SHP77 (cell line): ENCODE results near the gene IFITM5.
"Not testable (repeated sequence)": the region's sequence is repeated elsewhere in the genome, so short reads cannot be mapped to it uniquely, and the experiment has no call there.

Experiments
- DNase-seq, 2 experiments: peaks; one replicate each; lab custom pipeline; 2025; lab: John Stamatoyannopoulos, UW

The IFITM5 gene

DNA sequence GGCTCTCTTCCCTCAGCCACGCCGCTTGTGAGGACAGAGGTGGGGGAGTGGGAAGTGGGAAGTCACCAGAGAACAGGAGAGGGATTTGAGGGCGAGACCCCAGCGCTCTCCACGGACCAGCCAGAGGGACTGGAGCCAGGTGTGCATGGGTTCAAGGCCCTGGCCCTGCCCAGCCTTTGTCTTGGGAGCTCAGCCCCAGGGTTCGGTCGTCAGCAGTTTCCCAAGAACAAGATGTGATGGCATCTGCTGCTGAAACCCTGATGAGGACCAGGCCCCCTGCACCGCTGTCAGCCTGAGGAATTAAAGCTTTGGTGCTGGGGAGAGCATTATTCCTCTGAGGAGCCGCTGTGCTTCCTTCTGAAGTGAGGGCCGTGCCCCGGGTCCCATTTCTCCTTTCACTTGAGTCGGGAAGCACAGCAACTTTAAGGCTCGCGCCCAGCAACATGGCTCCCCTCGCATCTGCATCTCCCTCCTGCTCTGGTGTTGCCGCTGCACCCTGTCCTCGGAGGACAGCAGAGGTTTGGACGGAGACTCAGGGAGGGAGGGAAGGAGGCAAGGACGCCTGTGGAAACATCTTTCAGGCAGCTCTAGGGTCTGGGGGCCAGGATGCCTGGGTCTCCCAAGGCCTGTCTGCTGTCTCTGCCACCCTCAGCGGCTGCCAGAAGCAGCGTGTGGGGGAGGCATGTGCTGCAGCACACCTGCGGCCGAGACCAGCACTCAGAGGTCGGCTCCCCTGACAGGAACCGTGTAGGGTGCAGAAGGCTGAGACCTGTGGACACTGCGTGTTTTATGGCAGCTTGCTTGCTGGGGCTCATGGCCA lies 3.8 kb downstream of the IFITM5 start:
- DNase-seq: no peak

DNA sequence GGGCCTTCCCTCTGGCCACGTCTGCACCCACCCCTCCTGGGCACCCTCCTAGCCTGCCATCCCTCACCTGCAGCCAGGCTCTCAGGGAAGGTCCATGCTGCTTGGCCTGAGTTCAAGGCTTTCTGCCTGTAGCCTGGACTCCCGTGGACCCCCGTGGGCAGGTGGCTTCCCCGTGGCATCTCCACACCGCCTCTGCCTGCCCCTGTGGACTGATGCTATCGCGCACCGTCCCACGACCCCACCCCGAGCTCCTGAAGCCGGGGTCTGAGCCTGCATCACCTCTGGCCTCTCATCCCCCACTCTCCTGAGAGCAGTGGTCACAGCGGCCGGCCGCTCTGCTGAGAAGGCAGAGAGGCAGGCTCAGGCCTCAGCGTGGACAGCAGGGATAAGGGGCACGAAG lies 4.5 kb downstream of the IFITM5 start:
- DNase-seq: no peak

GRCh38 chr11:293852-294661 lies 5.3 kb downstream of the IFITM5 start:
- no peak for DNase-seq

DNA sequence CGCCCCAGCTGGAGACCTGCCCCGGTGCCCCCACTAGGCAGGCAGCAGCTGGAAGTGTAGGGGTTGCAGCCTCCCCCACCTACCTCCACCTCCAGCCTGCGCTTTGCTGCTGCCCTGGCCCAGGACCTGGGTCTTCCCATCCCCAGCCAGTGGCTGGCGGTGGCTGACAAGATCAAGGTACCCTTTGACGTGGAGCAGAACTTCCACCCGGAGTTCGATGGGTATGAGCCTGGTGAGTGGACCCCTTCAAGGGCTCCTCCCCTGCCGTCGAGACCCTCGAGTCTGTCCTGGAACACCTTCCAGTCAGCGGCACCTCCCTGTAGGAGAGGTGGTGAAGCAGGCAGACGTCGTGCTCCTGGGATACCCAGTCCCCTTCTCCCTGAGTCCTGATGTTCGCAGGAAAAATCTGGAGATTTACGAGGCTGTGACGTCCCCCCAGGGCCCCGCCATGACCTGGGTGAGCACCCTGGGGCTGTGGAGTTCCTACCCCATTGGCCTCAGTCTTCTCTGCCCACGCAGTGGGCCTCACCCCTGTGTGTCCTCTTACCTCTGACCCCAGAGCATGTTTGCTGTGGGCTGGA lies 6.0 kb downstream of the IFITM5 start:
- no peak for DNase-seq

- no peak for DNase-seq
Observed at GRCh38 chr11:292211-293121, 6.9 kb downstream of the IFITM5 start.

DNA sequence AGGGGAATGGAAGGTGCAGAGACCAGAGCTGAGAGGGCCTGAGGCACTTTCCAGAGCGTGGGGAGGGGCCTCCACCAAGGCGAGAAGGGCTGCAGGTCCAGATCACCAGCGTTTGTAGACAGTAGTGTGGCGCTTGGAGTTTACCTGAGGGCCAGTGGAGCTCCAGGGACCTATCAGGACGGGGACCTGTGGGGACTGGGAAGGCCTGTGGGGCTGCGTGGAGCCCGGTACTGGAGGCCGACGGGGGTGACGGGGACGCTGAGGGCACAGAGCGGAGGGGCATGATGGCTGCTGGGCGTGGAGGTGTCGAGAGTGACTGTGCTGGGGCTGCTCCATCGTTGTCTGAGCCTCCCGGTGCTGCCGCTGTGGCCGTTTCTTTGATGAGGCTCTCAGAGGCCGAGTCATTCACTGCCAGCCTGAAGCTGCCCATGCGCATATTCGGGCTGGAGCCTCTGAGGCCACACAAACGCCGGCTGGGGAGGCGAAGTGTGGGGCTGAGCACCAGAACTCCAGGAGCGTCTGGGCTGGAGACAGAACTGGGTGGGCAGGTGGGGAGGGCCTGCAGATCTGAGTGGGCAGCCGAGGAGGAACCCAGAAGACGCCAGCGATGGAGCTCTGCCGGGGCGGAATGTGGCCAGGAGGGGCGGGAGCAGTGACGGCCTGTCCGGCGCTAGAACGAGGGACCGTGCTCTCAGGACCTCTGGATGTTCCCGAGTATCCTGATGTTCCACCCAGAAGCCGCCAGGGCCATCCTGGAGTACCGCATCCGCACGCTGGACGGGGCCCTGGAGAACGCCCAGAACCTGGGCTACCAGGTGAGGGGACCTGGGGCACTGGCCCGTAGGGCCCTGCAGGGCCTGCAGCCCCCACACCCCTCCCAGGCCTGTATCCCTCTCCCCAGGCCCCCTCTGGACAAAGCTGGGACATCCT lies 7.8 kb downstream of the IFITM5 start:
- DNase-seq: no peak

- no peak for DNase-seq
Observed at GRCh38 chr11:290621-291231, 8.6 kb downstream of the IFITM5 start.

DNA sequence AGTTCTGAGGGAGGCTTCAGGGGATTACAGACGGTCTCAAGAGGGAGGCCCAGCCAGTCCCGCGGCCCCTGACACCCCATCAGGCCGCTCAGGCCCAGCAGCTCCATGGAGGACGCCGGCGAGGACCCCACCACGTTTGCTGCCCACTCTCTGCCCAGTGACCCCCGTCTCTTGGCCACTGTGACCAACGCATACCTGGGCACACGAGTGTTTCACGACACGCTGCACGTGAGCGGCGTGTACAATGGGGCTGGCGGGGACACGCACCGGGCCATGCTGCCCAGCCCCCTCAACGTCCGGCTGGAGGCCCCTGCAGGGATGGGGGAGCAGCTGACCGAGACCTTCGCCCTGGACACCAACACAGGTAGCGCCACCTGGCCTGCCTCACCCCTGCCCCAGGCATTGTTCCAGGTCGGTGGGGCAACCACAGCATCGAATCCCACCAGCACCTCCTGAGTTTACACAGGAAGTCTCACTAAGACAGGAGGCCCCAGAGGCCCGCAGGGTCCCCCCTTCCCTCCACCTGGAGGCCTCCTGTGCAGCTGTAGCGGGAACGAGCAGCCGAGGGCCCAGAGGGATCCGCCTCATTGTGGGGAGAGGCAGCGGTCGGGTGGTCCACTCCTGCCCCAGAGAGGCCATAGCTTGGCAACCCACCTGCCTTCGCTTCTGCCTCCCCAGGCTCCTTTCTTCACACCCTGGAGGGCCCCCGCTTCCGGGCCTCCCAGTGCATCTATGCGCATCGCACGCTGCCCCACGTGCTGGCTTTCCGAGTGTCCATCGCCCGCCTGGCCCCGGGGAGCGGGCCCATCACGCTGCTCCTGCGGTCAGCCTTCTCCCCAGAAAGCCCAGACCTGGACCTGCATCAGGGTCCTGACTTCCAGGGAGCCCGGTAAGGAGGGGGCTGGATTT lies 9.4 kb downstream of the IFITM5 start:
- DNase-seq: no peak

- DNase-seq: no peak
Observed at GRCh38 chr11:289398-289711, 10.0 kb downstream of the IFITM5 start.

- no peak for DNase-seq
Observed at GRCh38 chr11:288478-289397, 10.6 kb downstream of the IFITM5 start, which contains the start of gene PGGHG. PGGHG (plus strand) TSS chr11:289126; CDS start chr11:289817, 691 bp downstream.

GRCh38 chr11:287821-288477 lies 11.4 kb downstream of the IFITM5 start:
- DNase-seq: no peak

- not testable (repeated sequence) for DNase-seq
Observed at GRCh38 chr11:286977-287820, 12.1 kb downstream of the IFITM5 start.

DNA sequence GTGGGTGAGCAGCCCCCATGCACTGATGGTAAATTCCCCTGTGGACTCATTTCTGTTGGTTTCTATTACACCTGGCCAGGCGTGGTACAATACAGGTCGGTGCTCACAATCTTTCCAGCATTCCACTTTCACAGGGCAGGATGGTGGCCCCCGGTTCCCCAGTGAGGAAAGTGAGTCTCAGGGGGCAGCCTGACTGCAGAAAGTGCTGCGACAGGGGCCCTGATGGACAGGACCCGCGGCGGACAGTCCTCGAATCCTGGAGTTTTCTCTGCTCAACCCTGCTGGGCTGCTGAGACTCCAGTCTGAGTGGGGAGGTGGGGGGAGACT lies 13.5 kb downstream of the IFITM5 start:
- no peak for DNase-seq

- DNase-seq: no peak
Observed at GRCh38 chr11:285021-285893, 14.1 kb downstream of the IFITM5 start.

GRCh38 chr11:284105-285020 lies 15.0 kb downstream of the IFITM5 start:
- no peak for DNase-seq
